ENCODE measurements around the gene KIAA1217.

KIAA1217 gene

GRCh38 chr10:24376731-24377130, 167.8 kb downstream of the KIAA1217 start:
- no peaks in the 10 kb centered on the region for H3K27me3 ChIP-seq (ENCODE audit: control insufficient read depth in 1 of 2, insufficient read depth in 2 of 2, low read length in 2 of 2)
- no peak overlapping the region for H3K9ac ChIP-seq (ENCODE audit: low read depth in 1 of 2, low read length in 2 of 2)
- no peak overlapping the region for H3K27ac ChIP-seq (ENCODE audit: low read depth, low read length)
- no peak overlapping the region for H3K4me3 ChIP-seq (ENCODE audit: low read depth in 1 of 2, low read length in 2 of 2)
- no peaks in the 10 kb centered on the region for H3K36me3 ChIP-seq (ENCODE audit: control insufficient read depth in 1 of 2, insufficient read depth in 2 of 2, low read length in 2 of 2)
- no peaks in the 10 kb centered on the region for H3K4me1 ChIP-seq (ENCODE audit: control insufficient read depth in 1 of 2, insufficient read depth in 2 of 2, low read length in 2 of 2)
- H3K9me3 ChIP-seq (ENCODE audit: control insufficient read depth in 1 of 2, low read length in 2 of 2) = no peaks in the 10 kb centered on the region

- Histone ChIP-seq H3K4me3 (ENCODE audit: low read depth in 1 of 2, low read length in 2 of 2) (no peak overlapping the region), H3K27me3 (ENCODE audit: control insufficient read depth in 1 of 2, insufficient read depth in 2 of 2, low read length in 2 of 2) (no peaks in the 10 kb centered on the region), H3K4me1 (ENCODE audit: control insufficient read depth in 1 of 2, insufficient read depth in 2 of 2, low read length in 2 of 2) (peaks cover 6 to 10% of the 10 kb centered on the region in 2 donors), H3K9me3 (ENCODE audit: control insufficient read depth in 1 of 2, low read length in 2 of 2) (no peaks in the 10 kb centered on the region), H3K27ac (ENCODE audit: low read depth, low read length) (no peak overlapping the region), H3K36me3 (ENCODE audit: control insufficient read depth in 1 of 2, insufficient read depth in 2 of 2, low read length in 2 of 2) (no peaks in the 10 kb centered on the region), H3K9ac (ENCODE audit: low read depth in 1 of 2, low read length in 2 of 2) (no peak overlapping the region)
Measured at GRCh38 chr10:24378126-24378920, 169.4 kb downstream of the KIAA1217 start.

- peaks cover 15 to 19% of the 10 kb centered on the region in 2 donors for H3K4me1 ChIP-seq (ENCODE audit: control insufficient read depth in 1 of 2, insufficient read depth in 2 of 2, low read length in 2 of 2)
- no peak overlapping the region for H3K9ac ChIP-seq (ENCODE audit: low read depth in 1 of 2, low read length in 2 of 2)
- H3K9me3 ChIP-seq (ENCODE audit: control insufficient read depth in 1 of 2, low read length in 2 of 2) = no peaks in the 10 kb centered on the region
- H3K36me3 ChIP-seq (ENCODE audit: control insufficient read depth in 1 of 2, insufficient read depth in 2 of 2, low read length in 2 of 2) = no peaks in the 10 kb centered on the region
- H3K27me3 ChIP-seq (ENCODE audit: control insufficient read depth in 1 of 2, insufficient read depth in 2 of 2, low read length in 2 of 2) = no peaks in the 10 kb centered on the region
- no peak overlapping the region for H3K27ac ChIP-seq (ENCODE audit: low read depth, low read length)
- no peak overlapping the region for H3K4me3 ChIP-seq (ENCODE audit: low read depth in 1 of 2, low read length in 2 of 2)
Measured at GRCh38 chr10:24381235-24382010, 172.5 kb downstream of the KIAA1217 start.

- Histone ChIP-seq H3K9ac (ENCODE audit: low read depth in 1 of 2, low read length in 2 of 2) (no peak overlapping the region), H3K9me3 (ENCODE audit: control insufficient read depth in 1 of 2, low read length in 2 of 2) (no peaks in the 10 kb centered on the region), H3K36me3 (ENCODE audit: control insufficient read depth in 1 of 2, insufficient read depth in 2 of 2, low read length in 2 of 2) (no peaks in the 10 kb centered on the region), H3K4me1 (ENCODE audit: control insufficient read depth in 1 of 2, insufficient read depth in 2 of 2, low read length in 2 of 2) (peaks cover 15 to 19% of the 10 kb centered on the region in 2 donors), H3K27me3 (ENCODE audit: control insufficient read depth in 1 of 2, insufficient read depth in 2 of 2, low read length in 2 of 2) (no peaks in the 10 kb centered on the region), H3K4me3 (ENCODE audit: low read depth in 1 of 2, low read length in 2 of 2) (no peak overlapping the region), H3K27ac (ENCODE audit: low read depth, low read length) (no peak overlapping the region)
Measured at GRCh38 chr10:24382045-24382444, 173.1 kb downstream of the KIAA1217 start.

- H3K27ac ChIP-seq (ENCODE audit: low read depth, low read length) = no peak overlapping the region
- no peaks in the 10 kb centered on the region for H3K27me3 ChIP-seq (ENCODE audit: control insufficient read depth in 1 of 2, insufficient read depth in 2 of 2, low read length in 2 of 2)
- H3K36me3 ChIP-seq (ENCODE audit: control insufficient read depth in 1 of 2, insufficient read depth in 2 of 2, low read length in 2 of 2) = no peaks in the 10 kb centered on the region
- no peak overlapping the region for H3K9ac ChIP-seq (ENCODE audit: low read depth in 1 of 2, low read length in 2 of 2)
- H3K9me3 ChIP-seq (ENCODE audit: control insufficient read depth in 1 of 2, low read length in 2 of 2) = no peaks in the 10 kb centered on the region
- H3K4me3 ChIP-seq (ENCODE audit: low read depth in 1 of 2, low read length in 2 of 2) = no peak overlapping the region
- peaks cover 15 to 19% of the 10 kb centered on the region in 2 donors for H3K4me1 ChIP-seq (ENCODE audit: control insufficient read depth in 1 of 2, insufficient read depth in 2 of 2, low read length in 2 of 2)
Measured at GRCh38 chr10:24382596-24382978, 173.6 kb downstream of the KIAA1217 start.

- Histone ChIP-seq H3K36me3 (ENCODE audit: control insufficient read depth in 1 of 2, insufficient read depth in 2 of 2, low read length in 2 of 2) (no peaks in the 10 kb centered on the region), H3K27me3 (ENCODE audit: control insufficient read depth in 1 of 2, insufficient read depth in 2 of 2, low read length in 2 of 2) (no peaks in the 10 kb centered on the region), H3K4me3 (ENCODE audit: low read depth in 1 of 2, low read length in 2 of 2) (no peak overlapping the region), H3K9me3 (ENCODE audit: control insufficient read depth in 1 of 2, low read length in 2 of 2) (no peaks in the 10 kb centered on the region), H3K4me1 (ENCODE audit: control insufficient read depth in 1 of 2, insufficient read depth in 2 of 2, low read length in 2 of 2) (peaks cover 15 to 19% of the 10 kb centered on the region in 2 donors), H3K27ac (ENCODE audit: low read depth, low read length) (peak overlapping the region; percentile 77), H3K9ac (ENCODE audit: low read depth in 1 of 2, low read length in 2 of 2) (peak overlapping the region; percentile 39 to 40)
Measured at GRCh38 chr10:24382979-24383663, 174.2 kb downstream of the KIAA1217 start.

GRCh38 chr10:24383681-24384106, 174.8 kb downstream of the KIAA1217 start:
- Histone ChIP-seq H3K36me3 (ENCODE audit: control insufficient read depth in 1 of 2, insufficient read depth in 2 of 2, low read length in 2 of 2) (no peaks in the 10 kb centered on the region), H3K27ac (ENCODE audit: low read depth, low read length) (peak overlapping the region; percentile 77), H3K9ac (ENCODE audit: low read depth in 1 of 2, low read length in 2 of 2) (peak overlapping the region; percentile 39 to 48), H3K4me1 (ENCODE audit: control insufficient read depth in 1 of 2, insufficient read depth in 2 of 2, low read length in 2 of 2) (peaks cover 15 to 19% of the 10 kb centered on the region in 2 donors), H3K27me3 (ENCODE audit: control insufficient read depth in 1 of 2, insufficient read depth in 2 of 2, low read length in 2 of 2) (no peaks in the 10 kb centered on the region), H3K9me3 (ENCODE audit: control insufficient read depth in 1 of 2, low read length in 2 of 2) (no peaks in the 10 kb centered on the region), H3K4me3 (ENCODE audit: low read depth in 1 of 2, low read length in 2 of 2) (no peak overlapping the region)

- Histone ChIP-seq H3K4me3 (ENCODE audit: low read depth in 1 of 2, low read length in 2 of 2) (no peak overlapping the region), H3K9ac (ENCODE audit: low read depth in 1 of 2, low read length in 2 of 2) (no peak overlapping the region), H3K9me3 (ENCODE audit: control insufficient read depth in 1 of 2, low read length in 2 of 2) (no peaks in the 10 kb centered on the region), H3K27me3 (ENCODE audit: control insufficient read depth in 1 of 2, insufficient read depth in 2 of 2, low read length in 2 of 2) (no peaks in the 10 kb centered on the region), H3K27ac (ENCODE audit: low read depth, low read length) (no peak overlapping the region), H3K4me1 (ENCODE audit: control insufficient read depth in 1 of 2, insufficient read depth in 2 of 2, low read length in 2 of 2) (peaks cover 15 to 19% of the 10 kb centered on the region in 2 donors), H3K36me3 (ENCODE audit: control insufficient read depth in 1 of 2, insufficient read depth in 2 of 2, low read length in 2 of 2) (no peaks in the 10 kb centered on the region)
Measured at GRCh38 chr10:24384954-24385353, 176.0 kb downstream of the KIAA1217 start.

- no peak overlapping the region for H3K4me3 ChIP-seq (ENCODE audit: low read depth in 1 of 2, low read length in 2 of 2)
- H3K27me3 ChIP-seq (ENCODE audit: control insufficient read depth in 1 of 2, insufficient read depth in 2 of 2, low read length in 2 of 2) = no peaks in the 10 kb centered on the region
- no peaks in the 10 kb centered on the region for H3K9me3 ChIP-seq (ENCODE audit: control insufficient read depth in 1 of 2, low read length in 2 of 2)
- no peak overlapping the region for H3K9ac ChIP-seq (ENCODE audit: low read depth in 1 of 2, low read length in 2 of 2)
- H3K4me1 ChIP-seq (ENCODE audit: control insufficient read depth in 1 of 2, insufficient read depth in 2 of 2, low read length in 2 of 2) = peaks cover 15 to 19% of the 10 kb centered on the region in 2 donors
- H3K36me3 ChIP-seq (ENCODE audit: control insufficient read depth in 1 of 2, insufficient read depth in 2 of 2, low read length in 2 of 2) = no peaks in the 10 kb centered on the region
- no peak overlapping the region for H3K27ac ChIP-seq (ENCODE audit: low read depth, low read length)
Measured at GRCh38 chr10:24385776-24386175, 176.8 kb downstream of the KIAA1217 start.

Measured in duodenal mucosa (tissue), 2 donors.